K562 (cell line): ENCODE results near the gene PLEKHA1.

Source experiments
- CEBPB ChIP-seq: fragments of 450-650 bp; IDR thresholded peaks from 2 replicates; pipeline ENCODE4 v1.6.1; 2016; ENCODE audit warnings: missing genetic modification characterization, missing compliant biosample characterization
- GABPA ChIP-seq: fragments of 200-800 bp; sonication (Bioruptor generic); conservative IDR thresholded peaks from 2 replicates; pipeline ENCODE4 v1.6.1; 2016; ENCODE audit warnings: low read depth, missing genetic modification characterization, missing compliant biosample characterization
- HNRNPH1 ChIP-seq: fragments of 200-400 bp; formaldehyde crosslinking; optimal IDR thresholded peaks from 2 replicates; pipeline ENCODE3; 2017; ENCODE audit warnings: low read depth, mild to moderate bottlenecking, low read length, moderate library complexity
- L3MBTL2 ChIP-seq: fragments of 450-650 bp; IDR thresholded peaks from 2 replicates; pipeline ENCODE4 v1.6.1; 2016; ENCODE audit warnings: mild to moderate bottlenecking, moderate library complexity
- POLR2AphosphoS5 ChIP-seq: IDR thresholded peaks from 2 replicates; pipeline ENCODE4 v1.6.1; 2011; ENCODE audit warnings: mild to moderate bottlenecking, low read depth, low read length, moderate library complexity; ENCODE audit not compliant: control insufficient read depth, insufficient read depth
- ZFX ChIP-seq: sonication (generic); formaldehyde crosslinking; IDR thresholded peaks from 2 replicates; pipeline ENCODE4 v1.8.0; 2022; ENCODE audit warnings: mild to moderate bottlenecking, missing genetic modification reagents, moderate library complexity
- ZKSCAN8 ChIP-seq: fragments of 200-800 bp; sonication (Bioruptor generic); IDR thresholded peaks from 2 replicates; pipeline ENCODE4 v1.6.1; 2016; ENCODE audit warnings: missing genetic modification characterization, missing compliant biosample characterization
- ZNF282 ChIP-seq: sonication (generic); formaldehyde crosslinking; IDR thresholded peaks from 2 replicates; pipeline ENCODE4 v1.8.1; 2023; ENCODE audit warnings: missing genetic modification reagents
- TF ChIP-seq, protein P1 (sequence below): fragments of 450-650 bp; formaldehyde crosslinking; conservative IDR thresholded peaks from 2 replicates; pipeline ENCODE4 v1.4.0; 2022; ENCODE audit warnings: mild to moderate bottlenecking, missing genetic modification characterization
- TF ChIP-seq, protein P2 (sequence below): fragments of 250-450 bp; sonication (Bioruptor Pico); IDR thresholded peaks from 2 replicates; pipeline ENCODE4 v1.4.0; 2020; ENCODE audit warnings: mild to moderate bottlenecking

GRCh38 chr10:122462533-122463465, 88.3 kb downstream of the PLEKHA1 start:
- TF ChIP-seq HNRNPH1 = no peak
- TF ChIP-seq, protein P1, sequence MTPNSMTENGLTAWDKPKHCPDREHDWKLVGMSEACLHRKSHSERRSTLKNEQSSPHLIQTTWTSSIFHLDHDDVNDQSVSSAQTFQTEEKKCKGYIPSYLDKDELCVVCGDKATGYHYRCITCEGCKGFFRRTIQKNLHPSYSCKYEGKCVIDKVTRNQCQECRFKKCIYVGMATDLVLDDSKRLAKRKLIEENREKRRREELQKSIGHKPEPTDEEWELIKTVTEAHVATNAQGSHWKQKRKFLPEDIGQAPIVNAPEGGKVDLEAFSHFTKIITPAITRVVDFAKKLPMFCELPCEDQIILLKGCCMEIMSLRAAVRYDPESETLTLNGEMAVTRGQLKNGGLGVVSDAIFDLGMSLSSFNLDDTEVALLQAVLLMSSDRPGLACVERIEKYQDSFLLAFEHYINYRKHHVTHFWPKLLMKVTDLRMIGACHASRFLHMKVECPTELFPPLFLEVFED (CRISPR knock-in tag) = no peak
- TF ChIP-seq GABPA (tag) = no peak
- TF ChIP-seq L3MBTL2 = no peak
- TF ChIP-seq ZNF282 (CRISPR knock-in tag) = no peak
- TF ChIP-seq CEBPB = no peak
- TF ChIP-seq ZKSCAN8 (CRISPR knock-in tag) = no peak
- TF ChIP-seq, protein P2, sequence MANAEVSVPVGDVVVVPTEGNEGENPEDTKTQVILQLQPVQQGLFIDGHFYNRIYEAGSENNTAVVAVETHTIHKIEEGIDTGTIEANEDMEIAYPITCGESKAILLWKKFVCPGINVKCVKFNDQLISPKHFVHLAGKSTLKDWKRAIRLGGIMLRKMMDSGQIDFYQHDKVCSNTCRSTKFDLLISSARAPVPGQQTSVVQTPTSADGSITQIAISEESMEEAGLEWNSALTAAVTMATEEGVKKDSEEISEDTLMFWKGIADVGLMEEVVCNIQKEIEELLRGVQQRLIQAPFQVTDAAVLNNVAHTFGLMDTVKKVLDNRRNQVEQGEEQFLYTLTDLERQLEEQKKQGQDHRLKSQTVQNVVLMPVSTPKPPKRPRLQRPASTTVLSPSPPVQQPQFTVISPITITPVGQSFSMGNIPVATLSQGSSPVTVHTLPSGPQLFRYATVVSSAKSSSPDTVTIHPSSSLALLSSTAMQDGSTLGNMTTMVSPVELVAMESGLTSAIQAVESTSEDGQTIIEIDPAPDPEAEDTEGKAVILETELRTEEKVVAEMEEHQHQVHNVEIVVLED (CRISPR knock-in tag) = no peak
- no peak for TF ChIP-seq POLR2AphosphoS5
- TF ChIP-seq ZFX (CRISPR knock-in tag) = no peak
